Amniotic epithelial cell (primary cell): Measurements from ENCODE around the gene ARL5B.
"Not testable (repeated sequence)": the region's sequence is repeated elsewhere in the genome, so short reads cannot be mapped to it uniquely, and the experiment has no call there.

ENCODE experiments used
- DNase-seq: peaks from one replicate; pipeline ENCODE4 v3.0.0-alpha.2; 2010; ENCODE audit warnings: low read depth

The ARL5B gene, protein sequence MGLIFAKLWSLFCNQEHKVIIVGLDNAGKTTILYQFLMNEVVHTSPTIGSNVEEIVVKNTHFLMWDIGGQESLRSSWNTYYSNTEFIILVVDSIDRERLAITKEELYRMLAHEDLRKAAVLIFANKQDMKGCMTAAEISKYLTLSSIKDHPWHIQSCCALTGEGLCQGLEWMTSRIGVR

GRCh38 chr10:18659125-18659818, at the start of gene ARL5B:
ARL5B (plus strand) TSS chr10:18659431; CDS start chr10:18659638, 207 bp downstream.
- DNase-seq = peak; percentile 99

DNA sequence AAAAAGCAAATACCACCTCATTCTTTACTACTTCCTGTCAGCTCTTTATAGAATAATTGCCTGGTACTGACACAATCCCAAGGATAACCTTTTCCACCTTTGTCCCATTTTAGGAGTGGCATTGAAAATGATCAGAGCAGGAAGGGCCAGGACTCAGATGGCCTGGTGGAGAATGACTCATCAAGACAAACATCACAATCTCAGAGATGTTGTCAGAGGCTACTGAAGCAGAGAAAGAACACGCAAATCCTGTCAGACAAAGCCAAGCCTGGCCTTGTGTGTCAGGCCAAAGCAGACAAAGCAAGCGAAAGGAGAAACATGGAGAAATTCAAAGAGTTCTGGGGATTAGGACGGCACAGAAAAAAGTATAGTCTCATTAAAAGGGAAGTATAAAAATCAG, 48.7 kb upstream of the ARL5B start:
- DNase-seq = peak; percentile 91

- no peak for DNase-seq
Observed at GRCh38 chr10:18611168-18611567, 48.1 kb upstream of the ARL5B start.

DNA sequence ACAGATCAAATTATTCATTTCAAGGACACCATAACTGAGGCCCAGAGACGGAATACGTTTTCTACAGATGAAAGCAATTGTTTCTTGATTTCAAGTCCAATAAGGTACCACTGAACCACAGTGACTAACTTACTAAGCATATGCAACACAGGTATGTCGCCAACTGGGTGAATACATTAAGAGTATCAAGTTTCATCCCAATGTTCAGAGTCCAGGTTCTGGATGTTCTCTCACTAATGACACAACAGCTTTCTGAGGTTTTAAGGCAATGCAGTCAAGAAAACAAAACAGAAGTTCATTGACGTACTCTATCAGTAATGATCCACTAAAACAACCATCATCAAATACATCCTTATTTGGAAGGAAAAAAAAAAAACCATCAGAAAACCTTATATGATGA, 43.6 kb upstream of the ARL5B start:
- DNase-seq = no peak

DNA sequence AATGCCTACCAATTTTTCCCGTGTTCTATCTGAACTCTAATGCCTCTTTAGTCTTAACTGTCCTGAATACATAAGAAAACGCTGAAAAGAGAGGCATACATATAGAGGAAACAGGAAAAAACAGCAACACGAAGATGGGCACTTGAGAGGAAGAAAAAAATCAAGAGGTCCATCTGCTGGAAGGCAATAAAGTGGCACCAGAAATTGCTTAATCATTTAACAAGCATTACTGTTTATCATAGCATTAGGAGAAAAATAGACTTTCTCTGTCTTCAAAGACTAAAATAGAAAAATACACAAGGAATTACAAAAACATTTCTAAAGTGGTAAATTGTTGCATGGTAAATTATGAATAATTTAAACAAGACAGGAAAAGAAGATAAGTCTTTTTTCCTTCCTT, 42.9 kb upstream of the ARL5B start:
- no peak for DNase-seq

- DNase-seq = no peak
Observed at GRCh38 chr10:18619016-18619415, 40.2 kb upstream of the ARL5B start.

GRCh38 chr10:18620856-18621255, 38.4 kb upstream of the ARL5B start:
- DNase-seq = no peak

GRCh38 chr10:18623671-18624070, 35.6 kb upstream of the ARL5B start:
- DNase-seq = peak; percentile 78

DNA sequence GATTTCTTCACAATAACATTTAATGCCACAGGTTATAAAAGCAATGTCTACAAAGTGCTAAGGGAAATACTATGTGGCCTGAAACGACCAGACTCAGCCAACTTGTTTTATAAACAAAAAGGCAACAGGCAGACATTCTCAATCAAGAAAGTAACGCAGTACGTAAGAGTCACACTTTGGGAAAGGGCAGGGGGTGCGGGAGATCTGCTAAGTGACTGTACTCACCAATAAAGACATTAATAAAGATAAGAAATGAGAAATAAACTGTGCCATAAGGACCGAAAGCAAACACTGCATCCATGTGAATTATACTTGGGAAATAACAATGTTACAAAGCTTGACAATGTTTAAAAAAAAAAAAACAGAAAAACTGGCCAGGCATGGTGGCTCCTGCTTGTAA, 33.3 kb upstream of the ARL5B start:
- no peak for DNase-seq

- peak; percentile 74 for DNase-seq
Observed at GRCh38 chr10:18627452-18628018, 31.7 kb upstream of the ARL5B start.

- not testable (repeated sequence) for DNase-seq
Observed at GRCh38 chr10:18632500-18632899, 26.7 kb upstream of the ARL5B start.

DNA sequence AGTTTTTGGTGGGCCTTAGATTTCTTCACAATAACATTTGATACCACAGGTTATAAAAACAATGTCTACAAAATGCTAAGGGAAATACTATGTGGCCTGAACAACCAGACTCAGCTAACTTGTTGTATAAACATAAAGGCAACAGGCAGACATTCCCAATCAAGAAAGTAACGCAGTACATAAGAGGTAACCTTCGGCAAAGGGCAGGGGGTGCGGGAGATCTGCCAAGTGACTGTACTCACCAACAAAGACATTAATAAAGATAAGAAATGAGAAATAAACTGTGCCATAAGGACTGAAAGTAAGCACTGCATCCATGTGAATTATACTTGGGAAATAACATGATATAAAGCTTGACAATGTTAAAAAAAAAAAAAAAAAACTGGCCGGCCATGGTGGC, 23.2 kb upstream of the ARL5B start:
- no peak for DNase-seq

- DNase-seq = not testable (repeated sequence)
Observed at GRCh38 chr10:18637400-18637799, 21.8 kb upstream of the ARL5B start.

- DNase-seq = not testable (repeated sequence)
Observed at GRCh38 chr10:18639719-18640118, 19.5 kb upstream of the ARL5B start.

GRCh38 chr10:18647151-18647550, 12.1 kb upstream of the ARL5B start:
- no peak for DNase-seq

DNA sequence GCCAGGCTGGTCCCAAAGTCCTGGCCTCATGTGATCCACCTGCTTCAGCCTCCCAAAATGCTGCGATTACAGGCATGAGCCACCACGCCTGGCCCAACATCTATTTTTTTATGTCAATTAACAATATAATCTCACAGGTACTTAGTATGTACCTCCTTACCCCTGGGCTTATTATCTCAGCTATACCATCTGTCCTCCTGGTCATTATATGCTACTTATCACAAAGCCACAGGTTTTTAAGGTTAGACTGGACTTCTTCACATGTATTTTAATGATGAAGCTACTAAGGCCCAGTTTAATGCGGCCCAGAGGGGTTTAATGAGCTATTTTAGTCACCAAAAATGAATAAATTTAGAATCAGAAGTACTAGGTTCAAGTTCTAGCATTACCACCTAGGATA, 11.3 kb upstream of the ARL5B start:
- DNase-seq = no peak

DNA sequence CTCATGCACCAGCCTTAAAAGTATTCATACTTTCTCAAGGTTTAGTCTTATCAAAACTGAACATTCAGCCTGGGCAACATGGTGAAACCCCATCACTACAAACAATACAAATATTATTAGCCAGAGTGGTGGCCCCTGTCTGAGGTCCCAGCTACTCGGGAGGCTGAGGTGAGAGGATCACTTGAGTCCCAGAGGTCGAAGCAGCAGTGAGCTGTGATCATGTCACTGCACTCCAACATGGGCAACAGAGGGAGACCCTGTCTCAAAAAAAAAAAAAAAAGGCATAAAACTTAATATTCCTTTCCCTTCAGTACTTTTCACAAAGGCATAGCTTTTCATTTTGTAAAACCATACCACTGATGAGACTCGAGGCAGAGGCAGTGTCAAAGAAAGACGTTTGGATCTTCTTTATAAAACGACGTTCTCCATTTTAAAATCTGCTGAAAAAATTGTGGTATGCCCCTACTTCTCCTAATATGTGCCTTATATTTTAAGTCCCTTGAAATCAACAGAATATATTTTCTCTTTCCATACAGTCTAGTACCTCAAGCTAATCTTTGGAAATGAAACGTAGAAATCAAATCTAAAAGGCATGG, 9.8 kb upstream of the ARL5B start:
- no peak for DNase-seq

GRCh38 chr10:18650404-18650997, 8.7 kb upstream of the ARL5B start:
- DNase-seq = no peak

DNA sequence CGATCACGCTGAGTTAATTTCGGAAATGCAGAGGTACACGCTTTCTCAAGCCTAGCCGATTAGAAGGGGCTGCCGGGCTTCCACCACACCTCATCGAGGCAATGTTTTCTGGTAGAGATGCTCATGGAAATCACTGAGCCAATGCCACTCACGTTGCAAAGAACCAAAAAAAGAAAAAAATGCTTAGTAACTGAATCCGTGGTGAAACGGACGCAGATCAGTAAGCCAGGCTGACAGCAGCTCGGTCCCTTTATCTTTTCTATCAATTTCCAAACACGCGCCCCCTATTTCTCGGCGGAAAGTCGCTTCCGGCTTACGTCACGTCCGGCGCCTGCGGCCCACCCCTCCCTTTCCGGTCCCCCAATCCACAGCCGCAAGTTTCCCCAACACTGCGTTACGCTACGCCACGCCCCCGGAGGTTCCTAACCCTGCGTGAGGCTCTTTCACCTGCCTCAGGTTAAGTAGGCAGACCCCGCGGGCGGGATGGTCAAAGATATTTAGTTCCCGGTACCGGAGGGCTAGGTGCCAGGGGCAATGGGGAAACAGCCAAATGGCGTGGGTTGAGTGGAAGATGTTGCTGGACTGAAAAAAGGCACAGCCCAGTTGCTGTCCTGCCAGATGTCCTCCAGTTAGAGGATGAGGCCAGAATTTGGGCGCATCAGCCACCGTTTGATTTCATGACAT, 7.8 kb upstream of the ARL5B start, which contains the start of gene NSUN6:
Gene NSUN6 (minus strand): TSS at position 264 of the 684 bp plus-strand sequence. CDS start 384 bp downstream, outside the sequence.
- DNase-seq = peak; percentile 81

DNA sequence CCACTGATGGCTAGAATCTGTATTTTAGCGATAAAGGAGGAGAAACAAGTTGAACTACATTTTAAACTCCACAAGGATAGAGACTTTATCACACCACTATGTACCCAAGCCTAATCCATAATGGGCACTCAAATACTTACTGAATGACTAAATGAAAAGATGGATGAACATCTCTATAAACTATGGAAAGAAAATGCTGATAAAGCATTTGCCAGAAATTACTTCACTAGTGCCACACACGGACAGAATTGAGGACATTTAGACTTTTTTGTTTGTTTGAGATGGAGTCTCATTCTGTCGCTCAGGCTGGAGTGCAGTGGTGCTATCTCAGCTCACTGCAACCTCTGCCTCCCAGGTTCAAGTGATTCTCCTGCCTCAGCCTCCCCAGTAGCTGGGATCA, 6.1 kb upstream of the ARL5B start:
- DNase-seq = no peak

DNA sequence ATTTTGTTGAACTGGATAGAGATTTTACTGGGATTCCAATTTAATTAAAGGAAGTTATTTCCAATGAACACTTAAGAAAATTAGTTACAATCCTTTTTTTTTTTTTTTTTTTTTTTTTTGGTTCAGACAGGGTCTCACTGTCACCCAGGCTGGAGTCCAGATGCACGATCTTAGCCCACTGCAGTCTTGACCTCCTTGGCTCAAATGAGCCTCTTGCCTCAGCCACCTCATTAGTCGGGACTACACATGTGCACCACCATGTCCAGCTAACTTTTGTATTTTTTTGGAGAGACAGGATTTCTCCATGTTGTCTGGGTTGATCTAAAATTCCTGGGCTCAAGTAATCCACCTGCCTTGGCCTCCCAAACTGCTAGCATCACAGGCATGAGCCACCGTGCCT, 2.5 kb upstream of the ARL5B start:
- DNase-seq = no peak
